ENCODE results near the gene ARVCF.

DNA sequence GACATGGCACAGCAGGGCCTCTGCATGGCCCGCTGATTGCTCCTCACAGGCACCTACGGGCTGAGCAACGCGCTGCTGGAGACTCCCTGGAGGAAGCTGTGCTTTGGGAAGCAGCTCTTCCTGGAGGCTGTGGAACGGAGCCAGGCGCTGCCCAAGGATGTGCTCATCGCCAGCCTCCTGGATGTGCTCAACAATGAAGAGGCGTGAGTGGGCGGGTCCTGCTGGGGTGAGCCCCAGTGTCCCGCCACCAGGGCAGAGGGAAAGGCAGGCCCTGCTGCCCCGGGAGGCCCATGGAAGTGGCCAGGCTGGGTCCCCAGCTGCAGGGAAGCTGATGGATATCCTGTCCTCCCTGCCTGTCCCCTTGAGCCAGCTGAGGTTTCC, 44.8 kb upstream of the ARVCF start:
- TF ChIP-seq EZH2 (IDR thresholded peaks at IDR 0.05; ENCODE audit: insufficient read depth, poor library complexity, severe bottlenecking), result no peak
- TF ChIP-seq EZH2phosphoT487 (IDR thresholded peaks at IDR 0.05; ENCODE audit: insufficient read depth, low read depth), result no peak
